ENCODE results near the gene CAPZB.

Gene CAPZB

GRCh38 chr1:19363536-19364152, 121.7 kb downstream of the CAPZB start:
- DNase-seq, result no peak

GRCh38 chr1:19361611-19362147, 123.7 kb downstream of the CAPZB start:
- DNase-seq, result no peak

- DNase-seq, result no peak
Observed at GRCh38 chr1:19360843-19361610, 124.3 kb downstream of the CAPZB start.

- no peak for DNase-seq
Observed at GRCh38 chr1:19360432-19360831, 124.9 kb downstream of the CAPZB start.

GRCh38 chr1:19360016-19360415, 125.3 kb downstream of the CAPZB start:
- DNase-seq, result no peak

GRCh38 chr1:19359357-19359756, 126.0 kb downstream of the CAPZB start:
- DNase-seq, result no peak

- DNase-seq, result no peak
Observed at GRCh38 chr1:19358710-19359109, 126.6 kb downstream of the CAPZB start.

- DNase-seq, result no peak
Observed at GRCh38 chr1:19357299-19357986, 127.9 kb downstream of the CAPZB start.

- DNase-seq, result no peak
Observed at GRCh38 chr1:19356266-19356665, 129.1 kb downstream of the CAPZB start.

GRCh38 chr1:19354531-19354981, 130.8 kb downstream of the CAPZB start:
- no peak for DNase-seq

- DNase-seq, result no peak
Observed at GRCh38 chr1:19353596-19353995, 131.7 kb downstream of the CAPZB start.

- no peak for DNase-seq
Observed at GRCh38 chr1:19352839-19353238, 132.5 kb downstream of the CAPZB start.

- DNase-seq, result no peak
Observed at GRCh38 chr1:19351873-19352272, 133.5 kb downstream of the CAPZB start.

- DNase-seq, result no peak
Observed at GRCh38 chr1:19350566-19350965, 134.8 kb downstream of the CAPZB start.

- DNase-seq, result no peak
Observed at GRCh38 chr1:19349999-19350398, 135.3 kb downstream of the CAPZB start.

- DNase-seq, result no peak
Observed at GRCh38 chr1:19348441-19349198, 136.7 kb downstream of the CAPZB start.

GRCh38 chr1:19347533-19348172, 137.7 kb downstream of the CAPZB start:
- no peak for DNase-seq

- no peak for DNase-seq
Observed at GRCh38 chr1:19346026-19346425, 139.3 kb downstream of the CAPZB start.

- DNase-seq, result no peak
Observed at GRCh38 chr1:19345391-19345790, 139.9 kb downstream of the CAPZB start.

- DNase-seq, result no peak
Observed at GRCh38 chr1:19344831-19345230, 140.5 kb downstream of the CAPZB start.

GRCh38 chr1:19344372-19344810, 140.9 kb downstream of the CAPZB start:
- DNase-seq, result peak; percentile 35

All from T-helper 9 cell (primary cell).